ENCODE results near the gene CHCHD5. TPM values are rescaled to one million over a fixed set of nuclear protein-coding genes. Genes with fewer than 3 reads are reported as not detected.
"Not testable (repeated sequence)": the region's sequence is repeated elsewhere in the genome, so short reads cannot be mapped to it uniquely, and the experiment has no call there.

The CHCHD5 gene
- polyA plus RNA-seq, 12 donors = 18.1 to 56.7 (median 23.9) TPM; not detected in 1

GRCh38 chr2:112583497-112584133 is 794 bp upstream of the CHCHD5 start:
- no peak for DNase-seq

GRCh38 chr2:112584891-112585250 is 462 bp downstream of the CHCHD5 start:
- no peak for DNase-seq

- no peak for DNase-seq
These were observed 991 bp downstream of the CHCHD5 start for GRCh38 chr2:112585400-112585799.

- no peak for DNase-seq
These were observed 1.6 kb downstream of the CHCHD5 start for GRCh38 chr2:112585873-112586464.

GRCh38 chr2:112588611-112589045 is 4.2 kb downstream of the CHCHD5 start:
- DNase-seq = no peak

- DNase-seq = no peak
These were observed 7.0 kb downstream of the CHCHD5 start for GRCh38 chr2:112591413-112591812.

- DNase-seq = no peak
These were observed 9.3 kb downstream of the CHCHD5 start for GRCh38 chr2:112593736-112594135.

- DNase-seq = no peak
These were observed 13.3 kb downstream of the CHCHD5 start for GRCh38 chr2:112597537-112598322.

GRCh38 chr2:112600634-112601033 is 16.2 kb downstream of the CHCHD5 start:
- DNase-seq = no peak

- no peak for DNase-seq
These were observed 17.3 kb downstream of the CHCHD5 start for GRCh38 chr2:112601754-112602153.

GRCh38 chr2:112602917-112603316 is 18.5 kb downstream of the CHCHD5 start:
- no peak for DNase-seq

GRCh38 chr2:112603731-112604130 is 19.3 kb downstream of the CHCHD5 start:
- DNase-seq = no peak

GRCh38 chr2:112604952-112605351 is 20.5 kb downstream of the CHCHD5 start:
- DNase-seq = no peak

GRCh38 chr2:112605926-112606325 is 21.5 kb downstream of the CHCHD5 start:
- no peak for DNase-seq

GRCh38 chr2:112606547-112606946 is 22.1 kb downstream of the CHCHD5 start:
- no peak for DNase-seq

- DNase-seq = no peak
These were observed 23.4 kb downstream of the CHCHD5 start for GRCh38 chr2:112607680-112608438.

- not testable (repeated sequence) for DNase-seq
These were observed 24.9 kb downstream of the CHCHD5 start for GRCh38 chr2:112609320-112609719.

GRCh38 chr2:112612283-112612682 is 27.9 kb downstream of the CHCHD5 start:
- DNase-seq = not testable (repeated sequence)

GRCh38 chr2:112614201-112614840 is 29.9 kb downstream of the CHCHD5 start:
- no peak for DNase-seq

GRCh38 chr2:112615051-112615450 is 30.6 kb downstream of the CHCHD5 start:
- no peak for DNase-seq

- not testable (repeated sequence) for DNase-seq
These were observed 31.4 kb downstream of the CHCHD5 start for GRCh38 chr2:112615798-112616197.

GRCh38 chr2:112618383-112618782 is 34.0 kb downstream of the CHCHD5 start:
- no peak for DNase-seq
